D721Med (cell line): ENCODE measurements around the gene FAM149B1.

ENCODE experiments used
- DNase-seq: peaks from one replicate; pipeline ENCODE4 v3.0.0; 2011; ENCODE audit warnings: low spot score; ENCODE audit not compliant: insufficient read length
- FAIRE-seq: peaks from 2 replicates; lab custom pipeline; 2011; peaks lifted over from hg19 to GRCh38; lab: Jason Lieb, UNC
- TF ChIP-seq, protein P1 (sequence below): IDR thresholded peaks from 2 replicates; pipeline ENCODE4 v1.5.1; 2012; ENCODE audit warnings: mild to moderate bottlenecking, control low read depth; ENCODE audit not compliant: insufficient read depth; ENCODE audit errors: missing control alignments

The FAM149B1 gene

GRCh38 chr10:73264423-73264822 lies 96.5 kb downstream of the FAM149B1 start:
- no peak for FAIRE-seq
- TF ChIP-seq, protein P1, sequence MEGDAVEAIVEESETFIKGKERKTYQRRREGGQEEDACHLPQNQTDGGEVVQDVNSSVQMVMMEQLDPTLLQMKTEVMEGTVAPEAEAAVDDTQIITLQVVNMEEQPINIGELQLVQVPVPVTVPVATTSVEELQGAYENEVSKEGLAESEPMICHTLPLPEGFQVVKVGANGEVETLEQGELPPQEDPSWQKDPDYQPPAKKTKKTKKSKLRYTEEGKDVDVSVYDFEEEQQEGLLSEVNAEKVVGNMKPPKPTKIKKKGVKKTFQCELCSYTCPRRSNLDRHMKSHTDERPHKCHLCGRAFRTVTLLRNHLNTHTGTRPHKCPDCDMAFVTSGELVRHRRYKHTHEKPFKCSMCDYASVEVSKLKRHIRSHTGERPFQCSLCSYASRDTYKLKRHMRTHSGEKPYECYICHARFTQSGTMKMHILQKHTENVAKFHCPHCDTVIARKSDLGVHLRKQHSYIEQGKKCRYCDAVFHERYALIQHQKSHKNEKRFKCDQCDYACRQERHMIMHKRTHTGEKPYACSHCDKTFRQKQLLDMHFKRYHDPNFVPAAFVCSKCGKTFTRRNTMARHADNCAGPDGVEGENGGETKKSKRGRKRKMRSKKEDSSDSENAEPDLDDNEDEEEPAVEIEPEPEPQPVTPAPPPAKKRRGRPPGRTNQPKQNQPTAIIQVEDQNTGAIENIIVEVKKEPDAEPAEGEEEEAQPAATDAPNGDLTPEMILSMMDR = no peak
- DNase-seq = no peak

DNA sequence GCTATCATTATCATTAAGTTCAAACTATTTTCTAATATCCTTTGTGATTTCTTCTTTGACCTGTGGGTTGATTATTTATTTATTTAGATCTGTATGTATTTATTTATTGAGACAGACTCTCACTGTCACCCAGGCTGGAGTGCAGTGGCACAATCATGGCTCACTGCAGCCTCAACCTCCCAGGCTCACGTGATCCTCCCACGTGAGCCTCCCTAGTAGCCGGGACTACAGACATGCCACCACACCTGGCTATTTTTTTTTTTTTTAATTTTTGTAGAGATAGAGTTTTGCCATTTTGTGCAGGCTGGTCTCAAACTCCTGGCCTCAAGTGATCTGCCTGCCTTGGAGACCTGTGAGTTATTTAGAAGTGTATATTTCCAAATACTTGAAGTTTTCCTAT lies 113.2 kb downstream of the FAM149B1 start:
- no peak for DNase-seq
- FAIRE-seq = no peak
- TF ChIP-seq, protein P1 = no peak

GRCh38 chr10:73287441-73287840 lies 119.5 kb downstream of the FAM149B1 start:
- TF ChIP-seq, protein P1 = no peak
- DNase-seq (no peak), FAIRE-seq (no peak)

DNA sequence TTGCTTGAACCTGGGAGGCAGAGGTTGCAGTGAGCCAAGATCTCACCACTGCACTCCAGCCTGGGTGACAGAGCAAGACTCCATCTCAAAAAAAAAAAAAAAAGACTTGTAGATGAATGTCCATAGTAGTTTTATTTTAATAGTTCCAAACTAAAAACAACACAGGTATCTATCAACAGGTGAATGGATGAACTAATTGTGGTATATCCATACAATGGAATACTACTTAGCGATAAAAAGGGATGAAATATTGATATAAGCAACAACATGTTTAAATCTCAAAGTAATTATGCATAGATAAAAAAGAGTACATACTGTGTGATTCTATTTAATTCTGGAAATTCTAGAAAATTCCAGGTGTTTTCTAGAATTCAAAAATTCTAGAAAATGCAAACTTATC lies 122.0 kb downstream of the FAM149B1 start:
- TF ChIP-seq, protein P1 = no peak
- FAIRE-seq = no peak
- no peak for DNase-seq

DNA sequence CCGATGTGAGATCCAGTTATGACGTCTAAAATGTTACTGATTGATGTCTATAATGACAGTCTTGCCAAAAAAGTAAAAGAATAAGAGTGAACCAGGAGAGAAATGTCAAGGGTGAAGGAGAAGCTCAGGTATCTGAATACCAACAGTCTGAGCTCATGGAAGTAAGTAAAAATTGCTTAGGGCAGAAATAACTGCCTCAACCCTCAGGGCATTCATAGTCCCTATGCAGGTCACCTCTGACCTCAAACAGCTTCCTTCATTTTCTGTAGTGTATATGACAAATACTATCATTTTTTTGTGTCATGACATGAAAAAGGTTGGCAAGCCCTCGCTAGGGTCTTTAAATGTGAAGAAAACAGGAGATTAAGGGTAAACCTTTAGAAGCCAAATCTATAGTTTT lies 125.5 kb downstream of the FAM149B1 start:
- DNase-seq (no peak), FAIRE-seq (no peak)
- TF ChIP-seq, protein P1 = no peak
